GM18519 (cell line): ENCODE results near the gene CDK6.

Experiments used
- ATAC-seq: cut with Tn5 transposase; IDR thresholded peaks from one replicate; pipeline ENCODE4 v1.9.1; 2021; ENCODE audit warnings: mild to moderate bottlenecking, moderate library complexity; ENCODE audit not compliant: unreplicated experiment, low FRiP score

Gene CDK6

GRCh38 chr7:92848441-92848840 lies 12.1 kb upstream of the CDK6 start:
- ATAC-seq: no peak

- no peak for ATAC-seq
Measured at GRCh38 chr7:92847305-92847704, 10.9 kb upstream of the CDK6 start.

- ATAC-seq: no peak
Measured at GRCh38 chr7:92845736-92846135, 9.4 kb upstream of the CDK6 start.

- ATAC-seq: no peak
Measured at GRCh38 chr7:92843781-92844180, 7.4 kb upstream of the CDK6 start.

- no peak for ATAC-seq
Measured at GRCh38 chr7:92843034-92843760, 6.8 kb upstream of the CDK6 start.

- no peak for ATAC-seq
Measured at GRCh38 chr7:92841192-92841591, 4.8 kb upstream of the CDK6 start.

- ATAC-seq: no peak
Measured at GRCh38 chr7:92840316-92840715, 3.9 kb upstream of the CDK6 start.

- no peak for ATAC-seq
Measured at GRCh38 chr7:92839901-92840300, 3.5 kb upstream of the CDK6 start.

GRCh38 chr7:92838934-92839333 lies 2.6 kb upstream of the CDK6 start:
- no peak for ATAC-seq

- no peak for ATAC-seq
Measured at GRCh38 chr7:92837000-92837749, 802 bp upstream of the CDK6 start.

GRCh38 chr7:92835851-92836488 lies 403 bp downstream of the CDK6 start:
- no peak for ATAC-seq

- ATAC-seq: no peak
Measured at GRCh38 chr7:92835261-92835850, 1.0 kb downstream of the CDK6 start.

GRCh38 chr7:92834507-92835260 lies 1.7 kb downstream of the CDK6 start:
- ATAC-seq: no peak

GRCh38 chr7:92833766-92834506 lies 2.4 kb downstream of the CDK6 start:
- ATAC-seq: peak; percentile 22

GRCh38 chr7:92833024-92833765 lies 3.2 kb downstream of the CDK6 start:
- peak; percentile 55 for ATAC-seq

- ATAC-seq: no peak
Measured at GRCh38 chr7:92832534-92833023, 3.8 kb downstream of the CDK6 start.

GRCh38 chr7:92831716-92832533 lies 4.4 kb downstream of the CDK6 start:
- no peak for ATAC-seq

GRCh38 chr7:92830532-92831110 lies 5.8 kb downstream of the CDK6 start:
- no peak for ATAC-seq
